DND-41 (cell line): ENCODE measurements around the gene VTI1A.

Experiments
- ATAC-seq: fragments of 200-7000 bp; cut with Tn5 transposase; 3 replicates; pipeline ENCODE4 v1.9.1; 2021; ENCODE audit warnings: low read depth; ENCODE audit not compliant: insufficient read depth
- DNase-seq: peaks from one replicate; pipeline ENCODE4 v3.0.0-alpha.2; 2020
- H2AFZ ChIP-seq: 2 replicates; pipeline ENCODE4 v1.6.0; 2012; ENCODE audit warnings: low read depth, low read length
- H3K27ac ChIP-seq: 2 replicates; pipeline ENCODE4 v1.5.1; 2012; ENCODE audit warnings: low read length, inconsistent platforms
- H3K27me3 ChIP-seq: fragments of 200-600 bp; sonication (generic); 2 replicates; pipeline ENCODE4 v1.6.0; 2012; ENCODE audit warnings: low read length, mild to moderate bottlenecking, inconsistent platforms; ENCODE audit not compliant: insufficient read depth, poor library complexity
- H3K36me3 ChIP-seq: 2 replicates; pipeline ENCODE4 v1.5.1; 2012; ENCODE audit warnings: low read length, inconsistent platforms; ENCODE audit not compliant: insufficient read depth
- H3K4me1 ChIP-seq: 2 replicates; pipeline ENCODE4 v1.5.1; 2012; ENCODE audit warnings: mild to moderate bottlenecking, low read length; ENCODE audit not compliant: insufficient read depth
- H3K4me2 ChIP-seq: 2 replicates; pipeline ENCODE4 v1.6.0; 2012; ENCODE audit warnings: mild to moderate bottlenecking, moderate library complexity, low read length, inconsistent platforms; ENCODE audit not compliant: insufficient read depth
- H3K4me3 ChIP-seq, 2 experiments: fragments of 200-600 bp in 1 of 2; shearing (Covaris generic) in 1 of 2; 2 replicates each; pipeline ENCODE4 v1.5.1; 2012 to 2016; ENCODE audit warnings: inconsistent platforms in 2 of 2, low read length in 2 of 2, mild to moderate bottlenecking in 2 of 2, low read depth in 1 of 2, moderate library complexity in 1 of 2
- H3K79me2 ChIP-seq: 2 replicates; pipeline ENCODE4 v1.6.0; 2012; ENCODE audit warnings: low read length, inconsistent platforms; ENCODE audit not compliant: insufficient read depth
- H3K9ac ChIP-seq: 2 replicates; pipeline ENCODE4 v1.6.0; 2012; ENCODE audit warnings: low read depth, mild to moderate bottlenecking, inconsistent platforms, low read length, moderate library complexity
- H3K9me3 ChIP-seq: 2 replicates; pipeline ENCODE4 v1.5.1; 2012; ENCODE audit warnings: low read length, moderate library complexity, mild to moderate bottlenecking, inconsistent platforms; ENCODE audit not compliant: insufficient read depth, severe bottlenecking
- H4K20me1 ChIP-seq: 2 replicates; pipeline ENCODE4 v1.6.0; 2012; ENCODE audit warnings: low read length; ENCODE audit not compliant: insufficient read depth
- EZH2 ChIP-seq: IDR thresholded peaks from 3 replicates; pipeline ENCODE4 v1.6.1; 2012; ENCODE audit warnings: borderline replicate concordance, low read depth, mild to moderate bottlenecking, moderate library complexity, low read length, inconsistent platforms; ENCODE audit not compliant: severe bottlenecking
- TF ChIP-seq, protein P1 (sequence below): IDR thresholded peaks from 2 replicates; pipeline ENCODE4 v1.5.1; 2012; ENCODE audit warnings: borderline replicate concordance, low read length, moderate library complexity, mild to moderate bottlenecking; ENCODE audit not compliant: poor library complexity, severe bottlenecking; ENCODE audit errors: extremely low read depth

The VTI1A gene

DNA sequence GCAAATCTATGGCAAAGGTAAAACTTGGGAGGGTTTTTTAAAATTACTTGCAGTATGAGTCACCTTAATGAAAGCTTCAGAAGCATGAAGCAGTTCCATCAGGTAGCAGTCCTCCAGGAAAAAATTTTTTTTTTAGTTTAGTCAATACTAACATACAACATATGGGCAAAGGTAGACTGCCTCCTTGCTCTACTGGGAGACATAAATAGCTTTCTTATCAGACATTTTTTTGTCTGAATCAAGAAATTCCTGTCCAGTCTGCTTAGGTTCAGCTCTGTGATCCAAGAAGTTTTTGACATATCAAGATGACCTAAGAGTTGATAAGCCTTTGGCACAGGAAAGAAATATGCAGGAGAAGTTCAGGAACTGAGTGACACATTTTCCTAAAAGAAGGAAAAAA is 331.6 kb downstream of the VTI1A start:
- DNase-seq (no peak), ATAC-seq (no peak)
- Histone ChIP-seq H3K4me2 (no peak overlapping the region), H3K27me3 (no peaks in the 10 kb centered on the region), H4K20me1 (no peaks in the 10 kb centered on the region), H3K4me1 (peaks cover 14% of the 10 kb centered on the region), H3K4me3 (no peak overlapping the region), H3K27ac (no peak overlapping the region), H2AFZ (no peak overlapping the region), H3K36me3 (no peaks in the 10 kb centered on the region), H3K9me3 (no peaks in the 10 kb centered on the region), H3K79me2 (no peaks in the 10 kb centered on the region), H3K9ac (no peak overlapping the region)
- TF ChIP-seq, protein P1, sequence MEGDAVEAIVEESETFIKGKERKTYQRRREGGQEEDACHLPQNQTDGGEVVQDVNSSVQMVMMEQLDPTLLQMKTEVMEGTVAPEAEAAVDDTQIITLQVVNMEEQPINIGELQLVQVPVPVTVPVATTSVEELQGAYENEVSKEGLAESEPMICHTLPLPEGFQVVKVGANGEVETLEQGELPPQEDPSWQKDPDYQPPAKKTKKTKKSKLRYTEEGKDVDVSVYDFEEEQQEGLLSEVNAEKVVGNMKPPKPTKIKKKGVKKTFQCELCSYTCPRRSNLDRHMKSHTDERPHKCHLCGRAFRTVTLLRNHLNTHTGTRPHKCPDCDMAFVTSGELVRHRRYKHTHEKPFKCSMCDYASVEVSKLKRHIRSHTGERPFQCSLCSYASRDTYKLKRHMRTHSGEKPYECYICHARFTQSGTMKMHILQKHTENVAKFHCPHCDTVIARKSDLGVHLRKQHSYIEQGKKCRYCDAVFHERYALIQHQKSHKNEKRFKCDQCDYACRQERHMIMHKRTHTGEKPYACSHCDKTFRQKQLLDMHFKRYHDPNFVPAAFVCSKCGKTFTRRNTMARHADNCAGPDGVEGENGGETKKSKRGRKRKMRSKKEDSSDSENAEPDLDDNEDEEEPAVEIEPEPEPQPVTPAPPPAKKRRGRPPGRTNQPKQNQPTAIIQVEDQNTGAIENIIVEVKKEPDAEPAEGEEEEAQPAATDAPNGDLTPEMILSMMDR, result no peak
- TF ChIP-seq EZH2, result no peak

DNA sequence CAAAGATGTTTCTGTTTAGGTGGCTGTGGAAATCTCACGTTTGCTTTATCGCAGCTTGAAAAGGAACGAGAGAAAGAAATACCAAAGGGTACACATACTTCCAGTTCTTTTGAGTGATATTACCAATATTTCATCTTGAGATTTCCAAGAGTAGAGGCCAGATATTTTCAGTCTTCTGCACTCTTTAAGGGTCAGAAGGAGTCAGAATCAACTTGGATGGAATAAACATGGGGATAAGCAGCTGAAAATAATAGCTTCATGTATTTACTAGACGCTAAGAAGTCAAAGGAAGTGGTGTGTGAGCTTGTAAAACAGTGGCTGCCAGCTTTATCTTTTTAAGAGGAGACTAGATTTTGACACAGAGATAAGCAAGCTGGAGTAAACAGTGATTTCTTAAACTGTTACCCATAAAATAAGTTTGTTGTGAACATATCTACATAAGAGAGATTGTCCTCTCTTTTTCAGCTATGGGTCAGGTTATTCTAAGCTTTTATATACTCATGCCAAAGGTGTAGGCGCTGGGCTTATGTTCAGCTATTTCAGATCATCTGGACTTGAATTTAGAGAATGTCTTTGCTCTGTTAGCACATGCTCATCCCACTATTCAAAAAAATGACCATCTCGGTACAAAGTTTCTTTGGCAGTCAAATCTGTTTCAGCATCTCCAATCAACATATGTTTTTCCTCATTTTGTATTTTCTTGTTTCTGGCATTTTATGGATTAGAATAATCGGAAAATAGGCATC is 332.2 kb downstream of the VTI1A start:
- Histone ChIP-seq H3K9ac (no peak overlapping the region), H3K27ac (no peak overlapping the region), H2AFZ (no peak overlapping the region), H4K20me1 (no peaks in the 10 kb centered on the region), H3K79me2 (no peaks in the 10 kb centered on the region), H3K27me3 (no peaks in the 10 kb centered on the region), H3K4me3 (no peak overlapping the region), H3K4me1 (peaks cover 14% of the 10 kb centered on the region), H3K36me3 (no peaks in the 10 kb centered on the region), H3K4me2 (no peak overlapping the region), H3K9me3 (no peaks in the 10 kb centered on the region)
- ATAC-seq (peak; percentile 62; the same call in 1 of the 3 replicates), DNase-seq (no peak)
- TF ChIP-seq, protein P1, result no peak
- no peak for TF ChIP-seq EZH2

DNA sequence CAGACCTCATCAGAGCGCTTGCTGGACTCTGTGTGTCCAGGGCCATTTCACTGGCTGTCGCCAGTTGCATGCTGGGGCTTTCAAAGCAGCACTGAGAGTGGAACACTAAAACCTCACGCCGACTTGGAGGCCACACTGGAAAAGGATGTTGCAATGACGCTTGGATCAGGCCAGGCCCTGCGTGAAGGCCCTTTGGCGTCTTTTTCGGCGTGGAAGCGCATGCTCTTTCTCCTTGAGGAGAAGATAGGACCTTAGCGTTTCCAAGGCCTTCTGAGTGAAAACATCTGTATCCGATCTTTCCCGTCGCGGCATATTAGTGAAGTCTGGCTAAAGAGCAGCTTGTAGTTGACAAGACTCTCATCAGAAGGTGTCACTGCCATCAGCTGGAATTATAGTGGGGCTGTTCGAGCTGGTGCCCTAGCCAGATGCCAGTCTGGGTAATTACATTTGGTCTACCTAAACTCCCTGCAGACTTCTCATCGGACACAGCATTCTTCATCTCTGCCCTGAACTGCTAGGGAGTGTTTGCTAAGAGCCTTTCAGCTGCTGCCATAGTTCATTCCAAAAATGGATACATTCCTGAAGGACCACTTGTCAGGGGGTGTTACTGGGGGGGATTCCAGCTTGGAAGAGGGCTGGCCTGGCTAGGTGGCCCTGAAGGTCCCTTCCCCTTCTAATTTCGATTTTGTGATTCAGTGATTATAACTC is 335.3 kb downstream of the VTI1A start:
- ATAC-seq (no peak), DNase-seq (no peak)
- Histone ChIP-seq H3K27ac (no peak overlapping the region), H3K9me3 (no peaks in the 10 kb centered on the region), H4K20me1 (no peaks in the 10 kb centered on the region), H3K36me3 (no peaks in the 10 kb centered on the region), H3K4me3 (no peak overlapping the region), H2AFZ (no peak overlapping the region), H3K27me3 (no peaks in the 10 kb centered on the region), H3K4me1 (peaks cover 14% of the 10 kb centered on the region), H3K9ac (no peak overlapping the region), H3K79me2 (no peaks in the 10 kb centered on the region), H3K4me2 (no peak overlapping the region)
- TF ChIP-seq, protein P1, result no peak
- TF ChIP-seq EZH2, result no peak
